HFFc6 (cell line): ENCODE results near the gene ATG4D. TPM values are rescaled to one million over a fixed set of nuclear protein-coding genes. Genes with fewer than 3 reads are reported as not detected.
"Not testable (repeated sequence)": the region's sequence is repeated elsewhere in the genome, so short reads cannot be mapped to it uniquely, and the experiment has no call there.

ENCODE experiments used
- DNase-seq: peaks from one replicate; pipeline ENCODE4 v3.0.0-alpha.2; 2018
- H3K27ac Mint-ChIP-seq: 2 replicates; pipeline ENCODE4 v1.8.0; 2020; ENCODE audit warnings: mild to moderate bottlenecking, mixed read lengths
- H3K27me3 Mint-ChIP-seq: 2 replicates; pipeline ENCODE4 v1.8.0; 2021; ENCODE audit warnings: mild to moderate bottlenecking, moderate library complexity, mixed read lengths; ENCODE audit not compliant: insufficient read depth
- H3K36me3 Mint-ChIP-seq: 2 replicates; pipeline ENCODE4 v1.8.0; 2021; ENCODE audit warnings: low read depth, mixed read lengths
- H3K4me1 Mint-ChIP-seq: 2 replicates; pipeline ENCODE4 v1.8.0; 2020; ENCODE audit warnings: low read depth, mixed read lengths
- H3K4me3 Mint-ChIP-seq: 2 replicates; pipeline ENCODE4 v1.8.0; 2020; ENCODE audit warnings: mild to moderate bottlenecking, moderate library complexity, mixed read lengths
- H3K9me3 Mint-ChIP-seq: 2 replicates; pipeline ENCODE4 v1.8.0; 2020; ENCODE audit warnings: mild to moderate bottlenecking, mixed read lengths
- total RNA-seq, 6 experiments: library from RNA; stranded (reverse); fragmentation: NEBNext Ultra II Directional; extraction: Animal tissue kit (Norgen Biotek cat#: 25700); gene quantifications; 2 replicates in 1 of 6; 3 replicates in 5 of 6; pipeline ENCODE4 v1.2.3, GENCODE V29; 2021
- TF ChIP-seq, protein P1 (sequence below): fragments of 200-600 bp; sonication (generic); IDR thresholded peaks from 2 replicates; pipeline ENCODE4 v1.5.0; 2021; ENCODE audit warnings: antibody characterized with exemption, mild to moderate bottlenecking

ATG4D gene
- total RNA-seq, 6 experiments from 2014 or later: 19.4 to 24.5 (median 22.5) TPM

DNA sequence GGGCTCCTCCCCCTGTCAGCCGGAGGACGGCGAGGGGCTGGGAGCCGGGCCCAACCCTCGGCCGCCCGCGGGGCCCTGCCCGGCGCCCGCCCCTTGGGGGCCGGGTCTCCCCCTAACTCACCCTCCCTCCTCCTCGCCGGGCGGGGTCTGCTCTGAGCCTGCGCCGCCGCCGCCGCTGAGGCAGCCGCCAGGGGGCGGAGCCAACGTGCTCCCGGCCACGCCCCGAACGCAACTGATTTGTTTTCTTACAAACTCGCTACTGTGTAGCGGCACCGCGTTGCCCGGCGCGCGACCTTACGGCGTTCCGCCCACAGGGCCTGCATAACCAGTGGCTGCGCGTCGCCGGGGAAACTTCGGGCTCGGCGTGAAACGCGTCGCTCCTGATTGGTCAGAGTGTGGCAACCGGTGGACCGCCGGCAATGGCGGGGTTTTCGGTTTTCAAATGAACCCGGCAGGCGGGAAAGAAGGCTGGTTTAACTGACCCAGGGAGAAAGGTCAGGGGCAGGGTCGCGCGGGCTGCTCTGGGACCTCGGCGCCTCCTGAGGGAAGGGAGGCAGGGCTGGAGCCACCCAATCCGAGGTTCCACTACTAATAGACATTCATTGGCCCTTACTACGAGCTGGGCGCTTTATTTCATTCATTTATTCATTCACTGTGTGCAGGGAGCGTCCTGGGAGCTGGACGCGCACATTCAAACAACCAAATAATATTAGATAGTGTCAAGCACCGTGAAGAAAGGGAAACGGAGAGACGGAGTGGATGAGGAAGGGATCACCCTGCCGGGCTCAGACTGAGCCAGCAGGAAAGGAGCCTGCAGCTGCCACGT lies 25.3 kb downstream of the ATG4D start, which contains the start of gene CDKN2D:
Gene CDKN2D, minus strand, starts transcription at position 154 of the 826 bp plus-strand sequence. CDS start 326 bp downstream, outside the sequence.
- TF ChIP-seq, protein P1, sequence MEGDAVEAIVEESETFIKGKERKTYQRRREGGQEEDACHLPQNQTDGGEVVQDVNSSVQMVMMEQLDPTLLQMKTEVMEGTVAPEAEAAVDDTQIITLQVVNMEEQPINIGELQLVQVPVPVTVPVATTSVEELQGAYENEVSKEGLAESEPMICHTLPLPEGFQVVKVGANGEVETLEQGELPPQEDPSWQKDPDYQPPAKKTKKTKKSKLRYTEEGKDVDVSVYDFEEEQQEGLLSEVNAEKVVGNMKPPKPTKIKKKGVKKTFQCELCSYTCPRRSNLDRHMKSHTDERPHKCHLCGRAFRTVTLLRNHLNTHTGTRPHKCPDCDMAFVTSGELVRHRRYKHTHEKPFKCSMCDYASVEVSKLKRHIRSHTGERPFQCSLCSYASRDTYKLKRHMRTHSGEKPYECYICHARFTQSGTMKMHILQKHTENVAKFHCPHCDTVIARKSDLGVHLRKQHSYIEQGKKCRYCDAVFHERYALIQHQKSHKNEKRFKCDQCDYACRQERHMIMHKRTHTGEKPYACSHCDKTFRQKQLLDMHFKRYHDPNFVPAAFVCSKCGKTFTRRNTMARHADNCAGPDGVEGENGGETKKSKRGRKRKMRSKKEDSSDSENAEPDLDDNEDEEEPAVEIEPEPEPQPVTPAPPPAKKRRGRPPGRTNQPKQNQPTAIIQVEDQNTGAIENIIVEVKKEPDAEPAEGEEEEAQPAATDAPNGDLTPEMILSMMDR: peak; percentile 82
- peak within 1 kb of the TSS; percentile 93 for H3K27ac Mint-ChIP-seq
- 0 out of 2 replicates have a peak, but pooled peaks cover 4% of the 10 kb centered on the region for H3K36me3 Mint-ChIP-seq
- H3K4me3 Mint-ChIP-seq: peak within 1 kb of the TSS; percentile 92
- no peaks in the 10 kb centered on the region for H3K9me3 Mint-ChIP-seq
- peaks cover 8% of the 10 kb centered on the region; the same call in 1 of the 2 replicates for H3K27me3 Mint-ChIP-seq
- peaks cover 47% of the 10 kb centered on the region for H3K4me1 Mint-ChIP-seq
- peak; percentile 99 for DNase-seq

DNA sequence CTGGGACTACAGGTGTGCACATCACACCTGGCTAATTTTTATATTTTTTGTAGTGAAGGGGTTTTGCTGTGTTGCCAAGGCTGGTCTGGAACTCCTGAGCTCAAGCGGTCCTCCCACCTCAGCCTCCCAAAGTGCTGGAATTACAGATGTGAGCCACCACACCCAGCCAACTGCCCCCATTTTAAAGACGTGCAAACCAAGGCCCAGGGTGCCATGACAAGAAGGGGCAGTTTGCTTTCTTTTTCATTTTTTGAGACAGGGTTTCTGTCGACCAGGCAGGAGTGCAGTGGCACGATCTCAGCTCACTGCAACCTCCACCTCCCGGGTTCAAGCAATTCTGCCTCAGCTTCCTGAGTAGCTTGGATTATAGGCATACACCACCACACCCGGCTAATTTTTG lies 30.1 kb downstream of the ATG4D start:
- H3K36me3 Mint-ChIP-seq, H3K27me3 Mint-ChIP-seq, H3K27ac Mint-ChIP-seq, DNase-seq, H3K9me3 Mint-ChIP-seq, H3K4me3 Mint-ChIP-seq: not testable (repeated sequence)
- peaks cover 19% of the 10 kb centered on the region for H3K4me1 Mint-ChIP-seq

DNA sequence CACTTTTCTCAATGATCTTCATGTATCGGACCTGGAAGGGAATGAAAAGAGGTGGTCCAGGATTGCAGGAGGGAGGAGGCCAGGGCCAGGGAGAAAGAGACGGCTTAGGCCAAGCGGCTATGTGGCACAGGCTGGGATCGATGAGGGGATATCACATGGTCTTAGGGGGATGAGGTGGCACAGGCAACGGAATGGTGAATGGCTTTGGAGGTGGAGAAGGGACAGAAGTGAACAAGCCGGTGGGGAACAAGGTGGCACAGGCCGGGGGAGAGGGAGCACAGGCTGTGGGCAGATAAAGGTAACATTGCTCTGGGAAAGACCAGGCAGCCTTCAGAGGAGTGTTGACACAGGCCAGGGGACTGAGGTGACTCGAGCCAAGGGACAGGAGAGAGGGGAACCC lies 30.8 kb downstream of the ATG4D start:
- no peak for DNase-seq
- Mint-ChIP-seq H3K27me3 (peaks cover 5% of the 10 kb centered on the region), H3K4me1 (peaks cover 15% of the 10 kb centered on the region), H3K4me3 (no peak overlapping the region), H3K9me3 (no peaks in the 10 kb centered on the region), H3K27ac (no peak overlapping the region), H3K36me3 (0 out of 2 replicates have a peak, but pooled peaks cover under 1% of the 10 kb centered on the region)
- TF ChIP-seq, protein P1: no peak

DNA sequence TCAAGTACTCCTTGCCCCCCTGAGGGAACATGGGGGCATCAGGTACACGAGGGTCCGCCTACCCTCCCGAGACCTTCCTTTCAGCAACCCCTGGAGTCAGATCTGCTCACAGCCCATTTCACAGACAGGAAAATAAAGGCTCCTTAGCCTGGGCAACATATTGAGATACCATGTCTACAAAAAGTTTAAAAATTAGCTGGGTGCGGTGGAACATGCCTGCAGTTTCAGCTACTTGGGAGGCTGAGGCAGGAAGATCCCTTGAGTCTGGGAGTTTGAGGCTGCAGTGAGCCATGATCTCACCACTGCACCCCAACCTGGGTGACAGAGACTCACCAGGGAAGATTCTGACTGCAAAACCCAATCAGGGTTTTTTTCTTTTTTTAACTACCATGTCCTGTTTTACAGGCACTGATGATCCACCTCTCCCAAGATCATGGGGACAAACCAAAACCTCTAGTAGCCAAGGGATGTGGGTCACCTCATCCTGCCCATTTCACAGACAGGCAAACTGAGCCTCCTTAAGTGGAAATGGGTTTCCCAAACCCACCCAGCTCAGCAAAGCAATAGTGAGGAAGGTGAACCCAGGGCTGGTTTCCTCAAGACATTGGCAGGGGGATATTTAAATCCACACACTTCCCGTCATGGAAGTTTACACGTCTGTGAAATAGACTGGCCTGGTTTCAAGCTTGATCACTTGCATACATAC lies 31.5 kb downstream of the ATG4D start:
- TF ChIP-seq, protein P1: no peak
- Mint-ChIP-seq H3K9me3 (no peaks in the 10 kb centered on the region), H3K27me3 (peaks cover 5% of the 10 kb centered on the region), H3K36me3 (no peaks in the 10 kb centered on the region), H3K4me1 (peaks cover 12% of the 10 kb centered on the region), H3K4me3 (no peak overlapping the region), H3K27ac (no peak overlapping the region)
- DNase-seq: no peak

DNA sequence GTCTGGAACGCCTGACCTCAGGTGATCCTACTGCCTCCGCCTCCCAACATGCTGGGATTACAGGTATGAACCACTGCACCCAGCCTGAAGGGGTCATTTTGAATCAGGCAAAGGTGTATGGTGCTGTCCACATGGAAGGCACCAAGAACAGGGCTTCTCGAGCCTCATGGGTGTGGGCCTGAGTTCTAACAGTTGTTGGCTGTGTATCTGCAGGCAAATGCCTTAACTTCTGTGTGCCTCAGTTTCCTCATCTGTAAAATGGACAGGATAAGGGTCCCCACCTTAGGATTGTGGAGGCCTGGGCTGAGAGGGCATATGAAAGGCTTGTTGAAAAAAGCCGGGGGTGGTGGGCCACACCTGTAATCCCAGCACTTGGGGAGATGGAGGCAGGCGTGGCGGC lies 34.2 kb downstream of the ATG4D start:
- Mint-ChIP-seq H3K9me3 (no peaks in the 10 kb centered on the region), H3K27ac (no peak overlapping the region), H3K27me3 (peaks cover 3% of the 10 kb centered on the region), H3K4me3 (no peak overlapping the region), H3K4me1 (peaks cover 12% of the 10 kb centered on the region), H3K36me3 (no peaks in the 10 kb centered on the region)
- TF ChIP-seq, protein P1: no peak
- DNase-seq: no peak
